ENCODE results near the gene FGR.

FGR gene

DNA sequence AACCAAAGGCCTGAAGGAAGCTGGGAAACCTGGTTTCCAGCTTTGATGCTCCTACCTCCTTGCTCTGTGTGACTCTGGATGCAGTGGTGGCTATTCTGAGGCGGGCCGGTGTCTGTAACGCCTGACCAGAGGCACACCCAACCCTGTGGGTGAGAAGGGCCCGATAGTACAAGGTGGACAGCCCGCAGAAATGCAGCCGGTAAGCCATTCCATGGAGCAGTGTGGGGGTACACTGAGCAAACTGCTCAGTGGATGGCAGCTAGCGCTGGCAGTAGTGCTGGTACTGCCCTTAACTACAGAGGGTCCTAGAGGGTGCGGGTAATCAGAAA lies 67.0 kb downstream of the FGR start:
- no peak for DNase-seq (ENCODE audit: low read depth in 2 of 2)

DNA sequence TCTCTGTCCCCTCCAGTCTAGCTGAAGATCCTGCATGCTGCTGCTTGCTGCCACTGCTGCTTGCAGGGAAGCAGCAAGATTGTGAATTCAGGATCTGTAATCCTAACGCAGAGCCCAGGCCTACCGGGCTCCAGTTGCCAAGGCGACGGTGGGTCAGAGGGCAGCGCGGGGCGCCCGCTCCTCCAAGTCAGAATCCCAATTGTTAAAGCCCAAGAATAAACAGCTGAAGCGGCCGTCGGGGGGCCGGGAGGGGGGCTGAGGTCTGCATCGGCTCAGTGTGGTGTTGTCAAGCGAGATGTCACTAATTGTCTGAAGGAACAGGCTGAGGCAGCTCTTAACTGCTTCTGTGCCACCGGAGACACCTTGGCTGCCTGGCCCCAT lies 67.8 kb downstream of the FGR start:
- DNase-seq (ENCODE audit: low read depth in 2 of 2), result no peak

DNA sequence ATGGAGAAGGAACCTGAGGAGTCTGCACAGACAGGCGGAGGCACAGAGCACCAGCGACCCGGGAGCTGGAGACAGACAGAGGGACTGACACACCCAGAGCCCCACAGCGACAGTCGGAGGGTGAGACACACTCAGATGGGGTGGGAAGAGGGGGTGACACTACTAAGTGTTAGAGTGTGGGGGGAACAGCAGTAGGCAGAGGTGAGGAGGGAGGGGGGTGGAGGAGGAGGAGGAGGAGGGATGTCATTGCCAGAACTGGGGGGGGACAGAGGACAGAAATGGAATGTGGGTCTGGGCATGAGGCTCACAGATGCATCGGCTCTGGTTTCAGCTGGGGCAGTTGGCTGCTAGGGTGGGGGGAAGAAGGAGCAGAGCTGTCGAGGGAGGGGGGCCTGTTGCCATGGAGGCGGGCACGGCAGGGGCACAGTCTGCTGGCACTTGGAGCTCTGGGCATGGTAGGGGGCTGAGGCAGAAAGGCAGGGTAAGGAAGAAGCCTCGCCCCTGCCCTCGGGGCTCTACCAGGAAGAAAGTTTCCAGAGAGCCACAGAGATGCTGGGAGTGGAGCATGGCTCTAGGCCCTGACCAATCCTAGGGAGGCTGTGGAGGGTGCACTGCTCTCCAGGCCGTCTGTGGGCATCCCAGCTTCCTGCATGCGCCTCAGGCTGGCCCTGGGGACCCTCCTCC lies 68.4 kb downstream of the FGR start:
- no peak for DNase-seq (ENCODE audit: low read depth in 2 of 2)

DNA sequence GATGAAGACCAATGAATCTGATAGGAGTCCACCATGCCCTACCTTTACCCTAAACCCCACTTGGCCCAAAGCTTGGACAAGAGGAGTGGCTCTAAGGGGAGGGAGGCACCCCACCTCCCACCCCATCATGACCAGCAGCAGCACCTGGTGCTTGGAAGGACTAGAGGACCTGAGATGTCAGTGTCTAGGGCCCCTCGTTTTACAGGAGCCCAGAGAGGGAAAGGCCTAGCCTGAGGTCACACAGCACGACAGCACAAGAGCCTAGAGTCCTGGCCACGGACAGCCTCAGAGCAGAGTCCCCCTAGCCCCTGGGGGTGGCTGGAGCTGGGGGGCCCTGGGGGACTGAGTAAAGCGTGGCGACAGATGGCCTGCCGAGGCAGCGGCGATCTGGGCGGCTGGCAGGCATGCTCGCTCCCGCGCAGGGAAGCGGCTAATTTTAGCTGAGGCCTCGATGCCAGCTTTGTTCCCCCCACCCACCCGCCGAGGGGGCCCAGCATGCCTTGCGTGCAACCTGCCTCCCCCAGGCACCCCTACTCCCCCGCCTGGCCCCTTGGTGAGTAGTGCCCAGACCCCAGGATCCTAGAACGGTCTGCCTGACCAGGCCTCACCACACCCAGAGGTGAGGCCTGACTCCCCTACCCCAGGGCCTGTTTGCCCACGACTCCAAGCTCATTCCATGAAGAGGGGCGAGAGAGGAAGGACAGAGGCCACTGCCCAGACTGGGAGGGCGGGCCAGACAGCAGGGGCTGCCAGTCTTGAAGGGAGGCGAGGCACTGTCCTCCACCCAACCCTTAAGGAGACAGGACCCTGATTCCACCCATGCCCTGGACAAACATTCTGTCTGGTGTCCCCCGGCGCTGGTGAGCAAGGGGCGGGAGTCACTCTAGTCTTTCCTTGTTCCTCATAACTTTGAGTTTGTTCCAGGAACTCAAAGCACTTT lies 70.0 kb downstream of the FGR start:
- DNase-seq (ENCODE audit: low read depth in 2 of 2), result no peak

DNA sequence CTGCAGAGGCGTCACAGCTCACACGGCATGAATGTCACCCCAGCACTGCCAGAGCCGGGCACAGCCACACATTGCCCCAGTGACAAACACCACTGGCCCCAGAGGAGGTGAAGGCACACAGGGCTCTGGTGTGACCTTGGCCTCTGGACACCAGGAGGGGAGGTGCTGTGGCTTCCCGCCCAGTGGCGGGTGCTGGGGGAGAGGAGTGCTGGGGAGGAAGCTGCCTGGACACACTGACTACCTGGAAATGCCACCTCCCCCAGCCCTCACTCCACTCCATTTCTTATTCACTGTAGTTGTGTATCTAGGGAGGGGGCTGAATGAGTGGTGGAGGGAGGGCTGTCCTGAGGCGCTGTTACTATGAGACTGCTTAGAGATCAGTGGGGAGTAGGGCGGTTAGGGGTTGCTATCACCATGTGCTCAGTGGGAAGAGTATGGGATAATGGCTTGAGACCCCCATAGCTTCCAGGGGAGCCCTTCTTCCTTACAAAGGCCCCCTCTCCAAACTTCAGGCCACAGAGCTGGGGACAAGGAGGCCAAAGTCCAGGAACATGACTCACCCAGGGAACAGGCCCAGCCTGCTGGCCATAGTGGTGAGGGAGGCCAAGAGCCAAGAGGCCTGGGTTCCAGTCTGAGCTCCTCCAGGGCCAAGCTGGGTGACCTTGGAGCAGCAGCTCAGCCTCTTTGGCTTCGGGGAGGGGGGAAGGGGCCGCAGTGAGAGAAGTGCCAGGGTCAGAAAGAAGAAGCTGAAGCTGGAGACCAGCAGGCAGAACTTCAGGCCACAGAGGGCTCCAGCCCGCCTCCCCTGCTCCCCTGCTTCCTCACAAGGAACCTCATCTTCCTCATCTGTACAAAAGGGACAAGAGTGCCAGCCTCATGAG lies 71.2 kb downstream of the FGR start:
- no peak for DNase-seq (ENCODE audit: low read depth in 2 of 2)

DNA sequence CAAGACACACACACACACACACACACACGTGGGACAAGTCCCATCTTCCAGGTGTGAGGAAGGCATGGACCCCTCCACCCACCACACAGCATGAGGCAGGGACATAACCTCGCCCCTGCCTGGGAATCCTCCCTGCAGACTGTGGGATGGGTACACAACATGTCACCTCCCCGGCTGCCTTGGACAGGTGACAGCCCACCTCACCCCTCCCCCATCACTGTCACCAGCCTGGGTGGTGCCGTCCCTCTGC lies 71.7 kb downstream of the FGR start:
- no peak for DNase-seq (ENCODE audit: low read depth in 2 of 2)

DNA sequence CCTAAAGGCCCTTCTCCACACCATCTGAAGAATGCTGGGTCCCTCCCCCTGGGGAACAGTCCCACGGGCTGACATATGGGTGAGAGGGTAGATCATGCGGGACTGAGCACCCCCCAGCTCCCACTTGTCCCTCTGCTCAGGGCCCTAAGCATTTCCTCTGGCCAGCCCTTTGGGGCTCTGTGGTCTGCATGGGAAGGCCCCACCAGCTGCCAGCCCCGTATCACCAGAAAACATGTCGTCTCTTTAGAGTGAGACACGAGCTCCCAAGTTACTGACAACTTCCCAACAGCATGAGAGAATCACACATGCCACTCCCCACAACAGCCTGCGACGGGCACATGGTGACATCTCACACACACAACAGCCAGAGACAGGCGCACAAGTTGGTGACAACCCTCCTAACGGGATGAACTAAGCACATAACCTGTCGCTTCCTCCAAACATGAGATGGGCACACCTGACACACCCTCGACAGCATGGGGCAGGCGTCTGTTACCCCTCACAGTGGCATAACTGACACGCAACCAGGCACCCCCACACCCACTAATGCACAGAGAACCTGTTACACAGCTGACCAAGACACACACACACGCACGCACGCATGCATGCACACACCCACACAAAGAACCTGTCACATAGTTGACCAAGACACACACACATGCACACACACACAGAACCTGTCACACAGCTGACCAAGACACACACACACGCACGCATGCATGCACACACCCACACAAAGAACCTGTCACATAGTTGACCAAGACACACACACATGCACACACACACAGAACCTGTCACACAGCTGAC lies 72.2 kb downstream of the FGR start:
- DNase-seq (ENCODE audit: low read depth in 2 of 2), result no peak

All from fibroblast of skin of left biceps (primary cell).